HepG2 (cell line): ENCODE measurements around the gene PROC. TPM values are rescaled to one million over a fixed set of nuclear protein-coding genes. Genes with fewer than 3 reads are reported as not detected.

Source experiments
- ATF1 ChIP-seq: IDR thresholded peaks from 2 replicates; pipeline ENCODE4 v1.6.1; 2016; ENCODE audit warnings: mild to moderate bottlenecking, control low read depth
- ATF7 ChIP-seq, 2 experiments: fragments of 450-650 bp in 1 of 2; sonication (generic) in 1 of 2; formaldehyde crosslinking in 1 of 2; IDR thresholded peaks; 2 replicates each; pipeline versions ENCODE4 v1.4.0 to v1.6.1; 2016 to 2020; ENCODE audit warnings: antibody characterized with exemption in 1 of 2, mild to moderate bottlenecking in 1 of 2, missing genetic modification reagents in 1 of 2
- CENPT ChIP-seq: sonication (generic); formaldehyde crosslinking; IDR thresholded peaks from 2 replicates; pipeline ENCODE4 v1.8.0; 2022; ENCODE audit warnings: low read depth, mild to moderate bottlenecking, moderate library complexity, missing genetic modification reagents
- CHD2 ChIP-seq: IDR thresholded peaks from 2 replicates; pipeline ENCODE4 v1.6.1; 2011; ENCODE audit warnings: low read depth, low read length, improper control_type of control experiment
- E2F1 ChIP-seq: sonication (generic); formaldehyde crosslinking; IDR thresholded peaks from 2 replicates; pipeline ENCODE4 v1.5.0; 2020; ENCODE audit warnings: missing genetic modification reagents
- ESRRA ChIP-seq: sonication (generic); formaldehyde crosslinking; IDR thresholded peaks from 2 replicates; pipeline ENCODE4 v1.5.1; 2020; ENCODE audit warnings: mild to moderate bottlenecking, low read depth, missing genetic modification reagents
- HOXD1 ChIP-seq: sonication (generic); formaldehyde crosslinking; IDR thresholded peaks from 2 replicates; pipeline ENCODE4 v1.5.0; 2020; ENCODE audit warnings: missing genetic modification reagents
- KLF12 ChIP-seq: sonication (generic); formaldehyde crosslinking; IDR thresholded peaks from 2 replicates; pipeline ENCODE4 v1.4.0; 2020; ENCODE audit warnings: missing genetic modification reagents, borderline replicate concordance
- MLLT10 ChIP-seq: sonication (generic); formaldehyde crosslinking; IDR thresholded peaks from 2 replicates; pipeline ENCODE4 v1.4.0; 2020; ENCODE audit warnings: missing genetic modification reagents
- PBX2 ChIP-seq: IDR thresholded peaks from 2 replicates; pipeline ENCODE4 v1.6.1; 2016; ENCODE audit warnings: control low read depth
- PRPF4 ChIP-seq: fragments of 200-400 bp; formaldehyde crosslinking; IDR thresholded peaks from 2 replicates; pipeline ENCODE4 v1.6.1; 2016; ENCODE audit warnings: low read length, low read depth; ENCODE audit not compliant: poor library complexity, severe bottlenecking
- ZNF207 ChIP-seq: fragments of 450-650 bp; IDR thresholded peaks from 2 replicates; pipeline ENCODE4 v1.6.1; 2016; ENCODE audit warnings: antibody characterized with exemption, borderline replicate concordance
- ZNF441 ChIP-seq: sonication (generic); formaldehyde crosslinking; IDR thresholded peaks from 2 replicates; pipeline ENCODE4 v1.7.0; 2021; ENCODE audit warnings: missing genetic modification reagents, borderline replicate concordance
- ZNF567 ChIP-seq: sonication (generic); formaldehyde crosslinking; IDR thresholded peaks from 2 replicates; pipeline ENCODE4 v1.8.1; 2023; ENCODE audit warnings: mild to moderate bottlenecking, missing genetic modification reagents, borderline replicate concordance
- polyA plus RNA-seq, 8 experiments: library from polyadenylated mRNA; depleted of rRNA in 3 of 8; stranded (reverse) in 7 of 8; unstranded in 1 of 8; fragments of >200 nt; fragmentation: Illumina TruSeq in 4 of 8; extraction: Trizol in 4 of 8; gene quantifications; 2 replicates each; pipeline versions ENCODE4 v1.2.1 to v1.2.3, GENCODE V29; 2011 to 2016; ENCODE audit warnings: low read depth in 4 of 8, missing spikeins in 1 of 8, mixed read lengths in 1 of 8; ENCODE audit not compliant: insufficient read depth in 1 of 8
- total RNA-seq, 5 experiments: library from RNA; depleted of rRNA; stranded (reverse); fragments of >200 nt; fragmentation: Illumina TruSeq; extraction: Trizol; gene quantifications; 2 replicates each; pipeline ENCODE4 v1.2.3, GENCODE V29; 2016; ENCODE audit warnings: low read depth in 1 of 5
- TF ChIP-seq, protein P1 (sequence below): sonication (generic); formaldehyde crosslinking; IDR thresholded peaks from 2 replicates; pipeline ENCODE4 v1.5.0; 2020; ENCODE audit warnings: mild to moderate bottlenecking, missing genetic modification reagents, borderline replicate concordance
- TF ChIP-seq, protein P2 (sequence below): sonication (generic); formaldehyde crosslinking; IDR thresholded peaks from 2 replicates; pipeline ENCODE4 v1.4.0; 2020; ENCODE audit warnings: missing genetic modification reagents, borderline replicate concordance
- TF ChIP-seq, protein P3 (sequence below): sonication (generic); formaldehyde crosslinking; IDR thresholded peaks from 2 replicates; pipeline ENCODE4 v1.4.0; 2020; ENCODE audit warnings: missing genetic modification reagents, mild to moderate bottlenecking, borderline replicate concordance

PROC gene
- total and polyA plus RNA-seq, 2 of the 13 experiments (the other 11 are each of a cell fraction or from before 2014, with no cell fraction given), result 134 to 185 TPM

DNA sequence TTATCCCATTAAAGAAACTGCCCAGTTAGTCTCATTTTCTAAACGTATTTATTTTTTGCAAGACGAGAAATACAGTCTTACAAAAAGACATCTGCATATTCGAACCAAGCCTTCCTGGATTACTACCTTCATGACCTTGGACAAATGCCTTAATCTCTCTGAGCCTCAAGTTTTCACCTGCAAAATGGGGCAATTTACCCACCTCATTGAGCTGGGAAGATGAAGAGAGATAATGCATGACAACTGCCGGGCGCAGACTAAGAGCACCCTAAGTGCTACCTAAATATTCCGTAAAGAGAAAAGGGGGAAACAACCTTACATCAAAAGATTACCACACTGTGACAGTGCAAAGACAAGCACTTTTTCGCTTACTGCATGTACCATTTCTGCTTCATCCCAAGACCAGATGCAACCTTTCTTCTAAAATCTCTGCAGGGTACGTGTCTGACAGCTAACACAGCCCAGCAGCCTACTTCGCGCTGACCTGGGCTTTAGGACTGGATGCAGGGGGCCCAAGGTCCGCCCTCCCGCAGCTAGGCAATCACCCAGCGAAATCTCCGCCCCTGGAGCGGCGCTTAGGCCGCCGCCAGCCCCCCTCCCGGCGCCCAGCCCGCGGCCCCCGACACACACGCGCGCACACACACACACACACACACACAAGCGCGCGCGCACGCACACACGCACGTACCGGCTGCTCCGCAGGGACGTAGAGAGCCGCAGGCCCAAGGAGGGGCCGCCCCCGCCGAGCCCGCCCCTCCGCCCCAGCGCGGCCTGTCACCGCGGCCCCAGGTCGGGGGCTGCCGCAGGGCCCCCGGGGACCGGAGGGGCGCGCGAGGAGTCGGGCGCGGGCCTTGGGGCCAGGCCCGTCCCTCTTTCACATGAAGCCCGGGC is 31.2 kb upstream of the PROC start (continued):
- TF ChIP-seq MLLT10 (CRISPR knock-in tag) (no peak), PBX2 (no peak), CHD2 (no peak), KLF12 (CRISPR knock-in tag) (0 out of 2 replicates have a peak, but pooled peaks have one; percentile 28), ZNF567 (no peak), ESRRA (CRISPR knock-in tag) (peak; percentile 39; the same call in 1 of the 2 replicates), ZNF207 (no peak), ZNF441 (CRISPR knock-in tag) (no peak; the same call in 1 of the 2 replicates), HOXD1 (CRISPR knock-in tag) (no peak; the same call in 1 of the 2 replicates), PRPF4 (no peak), E2F1 (0 out of 2 replicates have a peak, but pooled peaks have one; percentile 25), CENPT (CRISPR knock-in tag) (no peak), ATF1 (CRISPR knock-in tag) (no peak), ATF7 (IDR thresholded peaks at IDR 0.05) (no peak), ATF7 (CRISPR knock-in tag; IDR thresholded peaks at IDR 0.05) (0 out of 2 replicates have a peak, but pooled peaks have one; percentile 39)
- TF ChIP-seq, protein P1, sequence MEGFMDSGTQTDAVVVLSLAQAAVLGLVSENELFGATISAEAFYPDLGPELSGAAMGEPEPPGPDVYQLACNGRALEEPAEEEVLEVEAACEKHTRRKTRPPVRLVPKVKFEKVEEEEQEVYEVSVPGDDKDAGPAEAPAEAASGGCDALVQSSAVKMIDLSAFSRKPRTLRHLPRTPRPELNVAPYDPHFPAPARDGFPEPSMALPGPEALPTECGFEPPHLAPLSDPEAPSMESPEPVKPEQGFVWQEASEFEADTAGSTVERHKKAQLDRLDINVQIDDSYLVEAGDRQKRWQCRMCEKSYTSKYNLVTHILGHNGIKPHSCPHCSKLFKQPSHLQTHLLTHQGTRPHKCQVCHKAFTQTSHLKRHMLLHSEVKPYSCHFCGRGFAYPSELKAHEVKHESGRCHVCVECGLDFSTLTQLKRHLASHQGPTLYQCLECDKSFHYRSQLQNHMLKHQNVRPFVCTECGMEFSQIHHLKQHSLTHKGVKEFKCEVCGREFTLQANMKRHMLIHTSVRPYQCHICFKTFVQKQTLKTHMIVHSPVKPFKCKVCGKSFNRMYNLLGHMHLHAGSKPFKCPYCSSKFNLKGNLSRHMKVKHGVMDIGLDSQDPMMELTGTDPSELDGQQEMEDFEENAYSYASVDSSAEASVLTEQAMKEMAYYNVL, result no peak
- TF ChIP-seq, protein P2, sequence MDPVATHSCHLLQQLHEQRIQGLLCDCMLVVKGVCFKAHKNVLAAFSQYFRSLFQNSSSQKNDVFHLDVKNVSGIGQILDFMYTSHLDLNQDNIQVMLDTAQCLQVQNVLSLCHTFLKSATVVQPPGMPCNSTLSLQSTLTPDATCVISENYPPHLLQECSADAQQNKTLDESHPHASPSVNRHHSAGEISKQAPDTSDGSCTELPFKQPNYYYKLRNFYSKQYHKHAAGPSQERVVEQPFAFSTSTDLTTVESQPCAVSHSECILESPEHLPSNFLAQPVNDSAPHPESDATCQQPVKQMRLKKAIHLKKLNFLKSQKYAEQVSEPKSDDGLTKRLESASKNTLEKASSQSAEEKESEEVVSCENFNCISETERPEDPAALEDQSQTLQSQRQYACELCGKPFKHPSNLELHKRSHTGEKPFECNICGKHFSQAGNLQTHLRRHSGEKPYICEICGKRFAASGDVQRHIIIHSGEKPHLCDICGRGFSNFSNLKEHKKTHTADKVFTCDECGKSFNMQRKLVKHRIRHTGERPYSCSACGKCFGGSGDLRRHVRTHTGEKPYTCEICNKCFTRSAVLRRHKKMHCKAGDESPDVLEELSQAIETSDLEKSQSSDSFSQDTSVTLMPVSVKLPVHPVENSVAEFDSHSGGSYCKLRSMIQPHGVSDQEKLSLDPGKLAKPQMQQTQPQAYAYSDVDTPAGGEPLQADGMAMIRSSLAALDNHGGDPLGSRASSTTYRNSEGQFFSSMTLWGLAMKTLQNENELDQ (CRISPR knock-in tag), result no peak
- TF ChIP-seq, protein P3, sequence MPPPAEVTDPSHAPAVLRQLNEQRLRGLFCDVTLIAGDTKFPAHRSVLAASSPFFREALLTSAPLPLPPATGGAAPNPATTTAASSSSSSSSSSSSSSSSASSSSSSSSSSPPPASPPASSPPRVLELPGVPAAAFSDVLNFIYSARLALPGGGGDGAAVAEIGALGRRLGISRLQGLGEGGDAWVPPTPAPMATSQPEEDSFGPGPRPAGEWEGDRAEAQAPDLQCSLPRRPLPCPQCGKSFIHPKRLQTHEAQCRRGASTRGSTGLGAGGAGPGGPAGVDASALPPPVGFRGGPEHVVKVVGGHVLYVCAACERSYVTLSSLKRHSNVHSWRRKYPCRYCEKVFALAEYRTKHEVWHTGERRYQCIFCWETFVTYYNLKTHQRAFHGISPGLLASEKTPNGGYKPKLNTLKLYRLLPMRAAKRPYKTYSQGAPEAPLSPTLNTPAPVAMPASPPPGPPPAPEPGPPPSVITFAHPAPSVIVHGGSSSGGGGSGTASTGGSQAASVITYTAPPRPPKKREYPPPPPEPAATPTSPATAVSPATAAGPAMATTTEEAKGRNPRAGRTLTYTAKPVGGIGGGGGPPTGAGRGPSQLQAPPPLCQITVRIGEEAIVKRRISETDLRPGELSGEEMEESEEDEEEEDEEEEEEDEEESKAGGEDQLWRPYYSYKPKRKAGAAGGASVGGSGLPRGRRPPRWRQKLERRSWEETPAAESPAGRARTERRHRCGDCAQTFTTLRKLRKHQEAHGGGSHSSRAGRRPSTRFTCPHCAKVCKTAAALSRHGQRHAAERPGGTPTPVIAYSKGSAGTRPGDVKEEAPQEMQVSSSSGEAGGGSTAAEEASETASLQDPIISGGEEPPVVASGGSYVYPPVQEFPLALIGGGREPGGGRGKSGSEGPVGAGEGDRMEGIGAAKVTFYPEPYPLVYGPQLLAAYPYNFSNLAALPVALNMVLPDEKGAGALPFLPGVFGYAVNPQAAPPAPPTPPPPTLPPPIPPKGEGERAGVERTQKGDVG (CRISPR knock-in tag), result no peak
